ENCODE measurements around the gene IL18R1.

The IL18R1 gene

GRCh38 chr2:102436323-102436722, 80.7 kb downstream of the IL18R1 start:
- DNase-seq: no peak

GRCh38 chr2:102437122-102437521, 81.5 kb downstream of the IL18R1 start:
- DNase-seq: no peak

GRCh38 chr2:102438111-102438510, 82.5 kb downstream of the IL18R1 start:
- DNase-seq: no peak

GRCh38 chr2:102438578-102438977, 83.0 kb downstream of the IL18R1 start:
- no peak for DNase-seq

- no peak for DNase-seq
These were observed 83.6 kb downstream of the IL18R1 start for GRCh38 chr2:102439065-102439695.

GRCh38 chr2:102442967-102443828, 87.6 kb downstream of the IL18R1 start:
- peak in 1 of 2 experiments; percentile 47 for DNase-seq

- no peak for DNase-seq
These were observed 88.6 kb downstream of the IL18R1 start for GRCh38 chr2:102444233-102444632.

GRCh38 chr2:102446936-102447335, 91.3 kb downstream of the IL18R1 start:
- DNase-seq: no peak
